Measurements from ENCODE around the gene HLTF.
A peak's percentile ranks its signal among the peaks of the same experiment; 100 is the strongest.

The HLTF gene

DNA sequence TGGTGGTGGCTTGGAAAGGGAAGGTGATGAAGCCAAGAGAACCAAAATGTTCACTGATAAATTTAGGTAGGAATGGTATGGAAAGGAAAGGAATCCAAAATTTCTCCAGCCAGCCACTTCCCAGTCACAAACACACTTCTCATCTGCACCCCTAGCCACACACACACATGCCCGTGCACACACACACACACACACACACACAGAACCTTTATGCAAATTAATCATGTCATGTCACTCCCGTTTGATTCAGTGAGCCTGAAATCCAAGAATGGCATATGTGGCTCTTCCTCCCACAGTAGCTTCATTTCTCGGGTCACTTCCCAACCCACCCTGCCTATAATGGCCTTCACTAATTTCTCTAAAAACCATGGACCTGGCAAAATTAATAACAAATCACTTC, 3.1 kb upstream of the HLTF start (continued):
- TF ChIP-seq, protein P1, sequence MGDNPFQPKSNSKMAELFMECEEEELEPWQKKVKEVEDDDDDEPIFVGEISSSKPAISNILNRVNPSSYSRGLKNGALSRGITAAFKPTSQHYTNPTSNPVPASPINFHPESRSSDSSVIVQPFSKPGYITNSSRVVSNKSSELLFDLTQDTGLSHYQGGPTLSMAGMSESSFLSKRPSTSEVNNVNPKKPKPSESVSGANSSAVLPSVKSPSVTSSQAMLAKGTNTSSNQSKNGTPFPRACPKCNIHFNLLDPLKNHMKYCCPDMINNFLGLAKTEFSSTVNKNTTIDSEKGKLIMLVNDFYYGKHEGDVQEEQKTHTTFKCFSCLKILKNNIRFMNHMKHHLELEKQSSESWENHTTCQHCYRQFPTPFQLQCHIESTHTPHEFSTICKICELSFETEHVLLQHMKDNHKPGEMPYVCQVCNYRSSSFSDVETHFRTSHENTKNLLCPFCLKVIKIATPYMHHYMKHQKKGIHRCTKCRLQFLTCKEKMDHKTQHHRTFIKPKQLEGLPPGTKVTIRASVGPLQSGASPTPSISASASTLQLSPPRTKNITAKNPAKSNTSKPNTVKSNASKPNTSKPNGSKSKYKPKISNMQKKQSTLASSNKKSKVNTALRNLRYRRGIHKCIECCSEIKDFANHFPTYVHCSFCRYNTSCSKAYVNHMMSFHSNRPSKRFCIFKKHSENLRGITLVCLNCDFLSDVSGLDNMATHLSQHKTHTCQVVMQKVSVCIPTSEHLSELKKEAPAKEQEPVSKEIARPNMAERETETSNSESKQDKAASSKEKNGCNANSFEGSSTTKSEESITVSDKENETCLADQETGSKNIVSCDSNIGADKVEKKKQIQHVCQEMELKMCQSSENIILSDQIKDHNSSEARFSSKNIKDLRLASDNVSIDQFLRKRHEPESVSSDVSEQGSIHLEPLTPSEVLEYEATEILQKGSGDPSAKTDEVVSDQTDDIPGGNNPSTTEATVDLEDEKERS (tag by site-specific recombination; IDR thresholded peaks at IDR 0.05), result no peak

DNA sequence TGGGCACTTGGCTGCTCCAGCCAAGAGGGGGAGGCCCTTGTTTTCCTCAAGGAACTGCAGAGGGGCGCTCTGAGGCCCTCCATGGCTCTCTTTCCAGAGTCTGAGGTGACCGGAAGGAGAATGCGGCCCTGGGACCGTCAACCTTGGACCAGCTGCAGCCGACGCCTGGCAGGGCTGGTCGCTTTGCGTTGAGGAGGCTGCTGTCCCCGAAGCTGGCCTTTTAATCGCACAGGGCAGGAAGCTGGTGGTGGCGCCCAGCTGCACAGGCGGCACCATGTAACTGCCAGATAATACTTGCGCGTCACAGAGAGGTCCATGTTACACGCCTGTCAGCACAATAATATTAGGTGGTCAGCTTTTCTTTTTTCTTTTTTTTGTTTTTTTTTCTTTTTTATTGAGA, 875 bp upstream of the HLTF start:
- no peak overlapping the region for H3K4me3 ChIP-seq (ENCODE audit: low read depth, low read length)
- POLR2A ChIA-PET, result no interaction called here

DNA sequence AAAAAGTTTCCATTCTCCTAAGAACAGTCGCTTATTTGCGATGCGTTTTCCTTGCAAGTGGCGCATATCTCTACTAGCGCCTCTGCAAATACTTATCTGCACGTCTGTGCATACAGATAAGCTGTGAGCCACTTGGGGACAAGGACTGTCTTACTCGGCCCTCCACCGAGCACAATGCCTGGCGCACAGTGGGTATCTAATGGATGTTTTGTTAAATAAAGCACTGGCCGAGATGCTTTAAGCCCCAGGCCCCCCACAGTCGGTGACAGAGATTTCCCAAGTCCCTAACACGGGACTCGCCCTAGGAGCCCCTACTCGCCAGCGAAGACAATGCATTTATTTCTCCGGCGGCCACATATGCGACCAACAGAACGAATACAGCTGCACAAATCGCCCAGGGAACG, 503 bp downstream of the HLTF start:
- ChIA-PET CTCF (interaction anchor here (0.6 kb wide), 1 partner anchor 10 kb away, joined by 3 read pairs; no protein-coding TSS in a partner anchor), POLR2A (no interaction called here)
- peak overlapping the region; percentile 69 for H3K27ac ChIP-seq (ENCODE audit: extremely low read depth, low read depth, low read length)
- no peaks in the 10 kb centered on the region for H3K9me3 ChIP-seq (ENCODE audit: control insufficient read depth, insufficient read depth, low read depth, low read length)
- H3K4me3 ChIP-seq (ENCODE audit: low read depth, low read length), result peak overlapping the region; percentile 90
- peaks cover 19% of the 10 kb centered on the region in 2 experiments for H3K36me3 ChIP-seq (ENCODE audit: control insufficient read depth in 2 of 2, insufficient read depth in 1 of 2, low read length in 2 of 2)
- TF ChIP-seq ZBTB48 (tag by site-specific recombination; IDR thresholded peaks at IDR 0.05), result peak; percentile 39; the same call in 1 of the 2 replicates
- TF ChIP-seq BCL11B (tag by site-specific recombination; IDR thresholded peaks at IDR 0.05; ENCODE audit: low read depth), result no peak
- no peak for TF ChIP-seq ZNF843 (tag by site-specific recombination; IDR thresholded peaks at IDR 0.05)
- no peaks in the 10 kb centered on the region for H3K4me1 ChIP-seq (ENCODE audit: control insufficient read depth, insufficient read depth, low read length)

More for the DNA sequence above, 875 bp upstream of the HLTF start:
- H3K36me3 ChIP-seq (ENCODE audit: control insufficient read depth in 2 of 2, insufficient read depth in 1 of 2, low read length in 2 of 2), result peaks cover 16 to 19% of the 10 kb centered on the region in 2 experiments
- no peak overlapping the region for H3K27ac ChIP-seq (ENCODE audit: extremely low read depth, low read depth, low read length)
- CTCF ChIA-PET, result interaction anchor here (0.5 to 0.6 kb wide), 2 partner anchors 27 to 361 kb away, joined by 3 to 5 read pairs; no protein-coding TSS in a partner anchor
- TF ChIP-seq ZNF544 (tag by site-specific recombination; IDR thresholded peaks at IDR 0.05) (no peak), ZNF776 (tag by site-specific recombination; IDR thresholded peaks at IDR 0.05; ENCODE audit: borderline replicate concordance) (no peak), GLI4 (tag by site-specific recombination; IDR thresholded peaks at IDR 0.05) (no peak), GLI2 (tag by site-specific recombination; IDR thresholded peaks at IDR 0.05; ENCODE audit: borderline replicate concordance, low read depth) (no peak), ZNF140 (tag by site-specific recombination; IDR thresholded peaks at IDR 0.05) (no peak), YY2 (tag by site-specific recombination; IDR thresholded peaks at IDR 0.05) (no peak), ZBTB8A (tag by site-specific recombination; IDR thresholded peaks at IDR 0.05) (no peak), SETDB1 (IDR thresholded peaks at IDR 0.05; ENCODE audit: insufficient read length, low read length) (no peak), SALL2 (tag by site-specific recombination; IDR thresholded peaks at IDR 0.05; ENCODE audit: borderline replicate concordance) (no peak), ZNF624 (tag by site-specific recombination; IDR thresholded peaks at IDR 0.05) (no peak), ZNF623 (tag by site-specific recombination; IDR thresholded peaks at IDR 0.05) (no peak), ZNF473 (tag by site-specific recombination; IDR thresholded peaks at IDR 0.05) (no peak), ZSCAN23 (tag by site-specific recombination; IDR thresholded peaks at IDR 0.05) (no peak), ZNF585B (tag by site-specific recombination; IDR thresholded peaks at IDR 0.05) (no peak), ZNF391 (tag by site-specific recombination; IDR thresholded peaks at IDR 0.05; ENCODE audit: borderline replicate concordance, low read depth) (no peak), ZNF138 (tag by site-specific recombination; IDR thresholded peaks at IDR 0.05; ENCODE audit: borderline replicate concordance) (no peak)
- TF ChIP-seq, protein P2, sequence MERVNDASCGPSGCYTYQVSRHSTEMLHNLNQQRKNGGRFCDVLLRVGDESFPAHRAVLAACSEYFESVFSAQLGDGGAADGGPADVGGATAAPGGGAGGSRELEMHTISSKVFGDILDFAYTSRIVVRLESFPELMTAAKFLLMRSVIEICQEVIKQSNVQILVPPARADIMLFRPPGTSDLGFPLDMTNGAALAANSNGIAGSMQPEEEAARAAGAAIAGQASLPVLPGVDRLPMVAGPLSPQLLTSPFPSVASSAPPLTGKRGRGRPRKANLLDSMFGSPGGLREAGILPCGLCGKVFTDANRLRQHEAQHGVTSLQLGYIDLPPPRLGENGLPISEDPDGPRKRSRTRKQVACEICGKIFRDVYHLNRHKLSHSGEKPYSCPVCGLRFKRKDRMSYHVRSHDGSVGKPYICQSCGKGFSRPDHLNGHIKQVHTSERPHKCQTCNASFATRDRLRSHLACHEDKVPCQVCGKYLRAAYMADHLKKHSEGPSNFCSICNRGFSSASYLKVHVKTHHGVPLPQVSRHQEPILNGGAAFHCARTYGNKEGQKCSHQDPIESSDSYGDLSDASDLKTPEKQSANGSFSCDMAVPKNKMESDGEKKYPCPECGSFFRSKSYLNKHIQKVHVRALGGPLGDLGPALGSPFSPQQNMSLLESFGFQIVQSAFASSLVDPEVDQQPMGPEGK (tag by site-specific recombination; IDR thresholded peaks at IDR 0.05), result no peak
- TF ChIP-seq, protein P3, sequence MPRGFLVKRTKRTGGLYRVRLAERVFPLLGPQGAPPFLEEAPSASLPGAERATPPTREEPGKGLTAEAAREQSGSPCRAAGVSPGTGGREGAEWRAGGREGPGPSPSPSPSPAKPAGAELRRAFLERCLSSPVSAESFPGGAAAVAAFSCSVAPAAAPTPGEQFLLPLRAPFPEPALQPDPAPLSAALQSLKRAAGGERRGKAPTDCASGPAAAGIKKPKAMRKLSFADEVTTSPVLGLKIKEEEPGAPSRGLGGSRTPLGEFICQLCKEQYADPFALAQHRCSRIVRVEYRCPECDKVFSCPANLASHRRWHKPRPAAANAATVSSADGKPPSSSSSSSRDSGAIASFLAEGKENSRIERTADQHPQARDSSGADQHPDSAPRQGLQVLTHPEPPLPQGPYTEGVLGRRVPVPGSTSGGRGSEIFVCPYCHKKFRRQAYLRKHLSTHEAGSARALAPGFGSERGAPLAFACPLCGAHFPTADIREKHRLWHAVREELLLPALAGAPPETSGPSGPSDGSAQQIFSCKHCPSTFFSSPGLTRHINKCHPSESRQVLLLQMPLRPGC (tag by site-specific recombination; IDR thresholded peaks at IDR 0.05), result no peak
- H3K9me3 ChIP-seq (ENCODE audit: control insufficient read depth, insufficient read depth, low read depth, low read length), result no peaks in the 10 kb centered on the region
- no peaks in the 10 kb centered on the region for H3K4me1 ChIP-seq (ENCODE audit: control insufficient read depth, insufficient read depth, low read length)
